Measurements from ENCODE around the gene KRT33B.
"Not testable (repeated sequence)": the region's sequence is repeated elsewhere in the genome, so short reads cannot be mapped to it uniquely, and the experiment has no call there.

Gene KRT33B

DNA sequence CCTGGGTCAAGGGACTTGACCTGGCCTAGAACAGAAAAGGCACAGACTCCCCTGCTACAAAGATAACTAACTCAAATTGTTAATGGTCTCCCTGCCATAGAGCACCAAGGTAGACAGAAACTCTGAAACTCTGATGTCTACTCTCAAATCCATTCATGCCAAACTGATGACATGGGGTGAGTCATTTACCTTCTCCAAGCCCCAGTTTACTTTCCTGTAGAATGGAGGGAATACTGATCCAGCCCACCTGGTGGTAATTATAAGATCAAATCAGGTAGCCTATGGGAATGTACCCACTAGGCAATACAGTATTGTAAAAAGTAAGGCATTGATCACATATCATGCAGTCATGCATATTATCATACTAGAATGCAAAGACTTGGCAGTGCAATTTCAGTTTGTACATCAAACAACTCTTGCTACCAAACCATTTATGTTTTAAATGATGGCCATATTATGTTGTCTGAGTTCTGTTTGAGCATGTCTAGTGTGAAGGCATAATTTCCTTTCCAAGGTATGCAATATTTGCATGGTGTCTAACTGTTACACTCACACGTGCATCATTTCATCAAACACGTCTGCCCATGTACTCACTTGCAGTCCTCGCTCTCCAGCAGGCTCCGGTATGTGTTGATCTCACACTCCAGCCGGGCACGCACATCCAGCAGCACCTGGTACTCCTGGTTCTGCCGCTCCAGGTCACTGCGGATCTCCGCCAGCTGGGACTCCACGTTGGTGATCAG, 24.8 kb upstream of the KRT33B start:
- no peak overlapping the region for H3K4me3 ChIP-seq (ENCODE audit: low read depth, low read length)
- DNase-seq (ENCODE audit: low read depth), result no peak

DNA sequence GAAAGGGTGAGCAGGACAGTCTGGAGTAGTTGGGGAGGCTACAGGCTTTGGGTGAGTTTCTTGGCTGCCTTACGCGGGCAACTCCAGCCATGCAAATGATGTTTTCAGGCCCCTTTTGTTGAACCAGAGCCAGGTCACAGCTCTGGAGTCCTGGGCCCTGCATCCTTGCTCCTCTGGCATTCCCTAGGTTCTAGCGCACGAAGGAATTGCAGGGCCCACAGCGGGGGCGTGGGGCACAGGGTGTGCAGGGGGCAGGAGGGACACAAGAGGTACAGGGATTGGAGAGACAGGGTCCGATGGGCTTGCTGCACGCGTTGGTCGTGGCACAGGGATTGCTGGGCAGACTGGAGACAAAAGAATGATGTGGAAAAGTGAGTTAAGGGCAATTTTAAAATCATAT, 24.2 kb upstream of the KRT33B start:
- DNase-seq (ENCODE audit: low read depth), result no peak
- no peak overlapping the region for H3K4me3 ChIP-seq (ENCODE audit: low read depth, low read length)

DNA sequence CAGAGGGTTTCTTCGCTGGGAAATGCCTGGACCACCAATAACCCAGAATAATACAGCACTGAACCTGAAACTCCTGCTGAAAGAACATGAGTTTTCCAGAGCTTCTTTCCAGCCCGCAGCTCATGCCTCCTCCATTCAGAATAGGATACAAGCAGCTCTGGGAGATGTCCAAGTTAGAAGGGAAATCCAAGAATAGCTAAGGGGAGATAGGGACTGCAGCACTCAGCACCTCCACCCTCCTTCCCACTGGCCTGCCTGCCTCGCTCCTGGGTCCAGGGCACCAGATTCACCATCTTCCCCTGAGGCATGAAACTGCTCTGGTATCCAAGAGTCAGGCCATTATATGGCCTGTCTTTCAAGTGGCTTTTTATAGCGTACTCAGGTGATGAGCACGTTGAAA, 23.7 kb upstream of the KRT33B start:
- no peak for DNase-seq (ENCODE audit: low read depth)

DNA sequence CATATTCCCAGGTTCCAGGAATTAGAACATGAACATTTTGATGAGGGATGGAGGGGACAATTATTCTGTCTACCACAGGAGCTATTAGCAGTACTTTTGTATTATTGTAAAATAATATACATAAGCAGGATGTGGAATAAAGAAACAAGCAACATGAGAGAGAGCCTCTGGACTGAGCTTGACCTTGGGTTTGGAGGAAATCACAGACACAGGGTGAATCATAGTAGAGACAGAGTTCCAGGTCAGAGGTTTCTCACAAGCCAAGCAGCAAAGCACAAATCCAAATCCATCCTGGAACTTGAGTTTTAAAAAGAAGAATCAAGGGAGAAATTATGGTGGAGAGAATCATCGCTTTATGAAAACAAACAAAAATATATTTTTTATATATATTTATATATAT, 22.7 kb upstream of the KRT33B start:
- no peak for DNase-seq (ENCODE audit: low read depth)
- H3K4me3 ChIP-seq (ENCODE audit: low read depth, low read length), result no peak overlapping the region

More for the DNA sequence above, 23.7 kb upstream of the KRT33B start:
- H3K4me3 ChIP-seq (ENCODE audit: low read depth, low read length), result no peak overlapping the region

DNA sequence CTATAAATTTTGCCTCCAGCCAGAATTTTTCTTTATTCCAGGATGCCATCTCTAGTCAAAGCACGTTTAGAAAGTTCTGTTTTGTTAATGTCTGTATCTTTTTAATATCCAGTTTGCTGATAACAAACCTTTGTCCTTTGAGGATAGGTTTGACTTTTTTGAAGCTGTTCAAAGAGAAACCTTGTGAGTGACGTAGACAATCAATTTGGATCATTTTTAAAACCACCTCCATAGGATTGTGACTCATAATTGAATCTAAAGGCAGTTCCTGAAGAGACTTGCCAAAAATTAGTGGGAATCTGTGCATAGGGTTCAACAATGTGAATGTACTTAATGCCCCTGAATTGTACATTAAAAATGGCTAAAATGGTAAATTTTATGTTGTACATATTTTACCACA, 21.9 kb upstream of the KRT33B start:
- no peak for DNase-seq (ENCODE audit: low read depth)
- H3K4me3 ChIP-seq (ENCODE audit: low read depth, low read length), result no peak overlapping the region

DNA sequence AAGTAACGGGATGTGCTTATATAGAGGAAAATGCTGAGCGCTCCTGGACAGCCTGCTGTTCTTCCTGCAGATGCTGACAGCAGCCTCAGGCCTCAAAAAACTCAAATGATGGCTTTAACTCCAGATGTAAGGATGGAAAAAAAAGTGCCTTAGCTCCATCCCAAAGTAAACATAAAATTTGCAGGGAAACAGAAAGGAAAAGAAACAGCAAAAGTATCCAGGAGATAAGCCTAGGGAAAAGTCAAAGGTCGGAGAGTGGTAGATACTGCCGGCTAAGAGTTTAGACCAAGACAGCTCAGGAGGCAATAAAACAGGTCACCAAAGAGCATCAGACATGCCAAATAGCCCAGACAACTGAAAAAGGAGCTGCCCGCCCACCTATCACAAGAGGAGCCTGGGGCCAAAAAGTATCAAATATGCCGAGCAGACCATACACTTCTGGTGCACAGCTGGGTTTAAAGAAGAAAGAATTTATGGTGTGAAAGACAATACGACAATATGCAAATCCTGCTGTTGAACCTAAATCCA, 20.9 kb upstream of the KRT33B start:
- no peak for DNase-seq (ENCODE audit: low read depth)

DNA sequence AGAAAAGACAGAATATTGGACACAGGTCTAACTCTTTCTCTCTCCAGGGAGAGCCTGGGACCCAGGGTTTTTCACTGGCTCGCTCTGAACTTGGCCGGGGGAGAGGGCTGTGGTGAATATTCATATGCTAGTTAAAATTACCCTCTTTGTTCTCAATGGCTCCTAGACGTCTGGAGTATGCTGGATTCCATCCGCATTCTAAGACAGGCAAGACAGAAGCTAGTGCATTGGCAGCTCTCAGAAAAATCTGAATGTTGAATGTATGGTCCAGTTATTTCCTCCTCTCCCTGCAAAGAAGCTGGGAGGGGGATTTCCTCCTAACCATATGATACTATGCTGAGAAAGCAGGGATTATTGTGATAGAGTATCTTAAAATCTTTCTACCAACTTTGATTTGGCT, 18.1 kb upstream of the KRT33B start:
- no peak overlapping the region for H3K4me3 ChIP-seq (ENCODE audit: low read depth, low read length)
- DNase-seq (ENCODE audit: low read depth), result no peak

More for the DNA sequence above, 20.9 kb upstream of the KRT33B start:
- no peak overlapping the region for H3K4me3 ChIP-seq (ENCODE audit: low read depth, low read length)

DNA sequence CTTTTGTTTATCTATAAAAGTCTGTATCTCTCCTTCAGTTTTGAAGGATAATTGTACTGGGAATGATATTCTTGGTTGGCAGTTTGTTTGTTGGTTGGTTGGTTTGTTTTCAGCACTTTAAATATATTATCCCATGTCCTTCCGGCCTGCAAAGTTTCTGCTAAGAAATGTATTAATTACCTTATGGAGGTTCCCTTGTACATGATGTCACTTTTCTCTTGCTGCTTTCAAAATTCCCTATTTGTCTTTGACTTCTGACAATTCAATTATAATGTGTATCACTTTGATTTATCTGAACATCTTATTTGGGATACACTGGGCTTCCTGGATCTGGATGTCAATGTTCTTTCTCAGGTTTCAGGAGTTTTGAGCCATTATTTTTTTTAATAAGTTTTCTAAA, 16.6 kb upstream of the KRT33B start:
- DNase-seq (ENCODE audit: low read depth), result no peak
- H3K4me3 ChIP-seq (ENCODE audit: low read depth, low read length), result no peak overlapping the region

DNA sequence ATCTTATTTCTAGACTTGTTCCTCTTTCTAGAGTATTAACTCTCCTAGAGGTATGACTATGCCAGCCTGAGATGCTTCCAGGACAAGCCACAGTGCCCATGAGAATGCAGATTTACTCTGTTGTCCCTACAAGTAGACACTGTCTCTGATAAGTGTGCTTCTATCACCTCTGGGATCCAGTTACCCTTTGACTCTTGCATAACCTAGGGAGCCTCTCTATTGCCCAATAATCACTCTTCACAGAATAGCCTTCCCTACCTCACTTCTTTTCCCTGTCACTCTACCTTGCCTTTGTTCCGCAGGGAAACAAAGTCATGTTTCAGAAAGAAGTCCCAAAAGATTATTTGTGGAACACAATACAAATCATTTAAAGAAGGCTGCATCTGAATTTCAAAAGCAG, 14.1 kb upstream of the KRT33B start:
- no peak for DNase-seq (ENCODE audit: low read depth)
- H3K4me3 ChIP-seq (ENCODE audit: low read depth, low read length), result no peak overlapping the region

DNA sequence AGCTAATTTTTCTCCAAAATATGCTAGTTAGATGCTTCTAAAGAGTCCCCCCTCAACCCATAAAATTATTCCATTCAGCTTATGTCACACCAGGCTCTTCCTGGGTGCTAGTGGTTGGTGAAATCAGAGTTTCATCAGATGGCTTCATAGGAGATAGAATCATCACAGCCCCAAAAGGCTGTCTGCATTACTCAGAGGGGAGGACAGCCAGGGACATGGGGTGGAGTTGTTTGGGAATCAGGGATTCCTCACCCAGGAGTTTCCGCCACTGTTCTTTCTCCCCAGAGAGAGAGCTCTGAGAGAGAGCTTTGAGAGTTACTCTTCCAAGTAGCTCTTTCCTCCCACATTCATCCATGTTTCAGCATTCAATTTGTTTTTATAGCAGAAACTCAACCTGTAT, 12.8 kb upstream of the KRT33B start:
- DNase-seq (ENCODE audit: low read depth), result no peak
- no peak overlapping the region for H3K4me3 ChIP-seq (ENCODE audit: low read depth, low read length)

DNA sequence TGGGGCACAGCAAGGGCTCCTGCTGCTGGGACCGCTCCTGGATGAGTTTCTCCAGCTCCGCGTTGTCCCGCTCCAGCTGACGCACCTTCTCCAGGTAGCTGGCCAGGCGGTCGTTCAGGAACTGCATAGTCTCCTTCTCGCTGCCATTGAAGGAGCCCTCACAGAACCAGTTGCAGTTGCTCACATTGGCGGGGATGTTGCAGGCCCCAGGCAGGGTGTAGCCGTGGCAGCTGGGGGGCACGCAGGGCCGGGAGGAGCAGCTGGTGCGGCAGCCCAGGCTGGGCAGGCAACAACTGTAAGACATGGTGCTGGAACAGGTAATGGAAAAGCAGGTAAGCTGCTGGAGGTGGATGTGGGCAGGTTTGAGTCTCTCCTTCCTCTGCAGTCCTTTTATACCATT, 12.3 kb upstream of the KRT33B start, which contains the start of gene KRT34:
Gene KRT34 (minus strand): TSS at position 364 of the 400 bp plus-strand sequence. CDS start 60 bp downstream, at position 304.
- not testable (repeated sequence) for DNase-seq (ENCODE audit: low read depth)

DNA sequence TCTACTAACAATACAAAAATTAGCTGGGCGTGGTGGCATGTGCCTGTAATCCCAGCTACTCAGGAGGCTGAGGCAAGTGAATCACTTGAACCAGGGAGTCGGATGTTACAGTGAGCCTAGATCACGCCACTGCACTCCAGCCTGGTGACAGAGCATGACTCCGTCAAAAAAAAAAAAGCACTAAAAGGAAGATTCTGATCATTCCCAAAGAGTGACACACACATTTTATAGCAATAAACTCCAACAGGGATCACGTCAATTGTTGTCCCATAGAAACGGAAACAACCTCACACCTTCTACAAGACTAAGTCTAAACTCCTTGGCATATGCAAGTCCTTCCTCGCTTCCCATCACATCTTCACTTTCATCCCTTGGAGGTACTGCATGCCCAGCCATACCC, 10.5 kb upstream of the KRT33B start:
- DNase-seq (ENCODE audit: low read depth), result peak; percentile 34
- not testable (repeated sequence) for H3K4me3 ChIP-seq (ENCODE audit: low read depth, low read length)

More for the DNA sequence above, 12.3 kb upstream of the KRT33B start, which contains the start of gene KRT34:
- not testable (repeated sequence) for H3K4me3 ChIP-seq (ENCODE audit: low read depth, low read length)

DNA sequence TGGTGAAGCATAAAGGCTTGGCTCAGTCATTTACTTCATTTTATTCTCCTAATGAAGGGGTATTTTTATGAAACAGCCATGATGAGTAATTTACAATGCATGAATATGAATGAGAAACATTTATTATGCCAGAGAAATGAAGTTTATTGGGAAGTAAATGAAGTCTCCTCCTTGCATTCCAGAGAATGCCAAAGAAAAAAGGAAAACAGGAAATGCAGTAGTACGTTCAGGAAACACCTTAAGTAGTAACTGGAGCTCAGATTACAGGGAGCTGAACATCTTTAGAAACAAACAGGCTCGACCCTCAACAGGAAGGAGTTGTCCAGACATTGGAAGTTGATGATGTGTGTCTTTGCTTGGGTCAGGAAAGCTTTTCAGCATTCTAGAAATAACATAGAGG, 7.9 kb upstream of the KRT33B start:
- no peak overlapping the region for H3K4me3 ChIP-seq (ENCODE audit: low read depth, low read length)
- DNase-seq (ENCODE audit: low read depth), result no peak

DNA sequence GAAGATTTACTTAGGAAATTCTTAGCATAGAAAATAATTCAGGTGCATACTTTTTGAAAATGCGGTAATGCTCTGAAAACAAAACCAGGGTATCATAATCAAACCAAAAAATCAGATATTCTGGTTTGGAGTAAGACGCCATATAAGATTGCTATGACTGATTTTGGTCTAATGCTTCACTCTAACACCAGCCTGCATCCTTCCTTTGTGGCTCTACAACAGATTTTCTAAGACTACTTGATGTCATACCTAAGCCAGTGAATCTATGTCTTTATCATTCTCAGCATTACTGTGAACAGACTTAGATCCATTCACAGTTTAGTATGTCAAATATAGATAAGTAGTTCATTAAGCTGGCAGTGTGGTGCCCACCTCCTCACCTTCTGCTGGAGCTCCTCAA, 590 bp downstream of the KRT33B start:
- DNase-seq (ENCODE audit: low read depth), result no peak
- H3K4me3 ChIP-seq (ENCODE audit: low read depth, low read length), result no peak overlapping the region

DNA sequence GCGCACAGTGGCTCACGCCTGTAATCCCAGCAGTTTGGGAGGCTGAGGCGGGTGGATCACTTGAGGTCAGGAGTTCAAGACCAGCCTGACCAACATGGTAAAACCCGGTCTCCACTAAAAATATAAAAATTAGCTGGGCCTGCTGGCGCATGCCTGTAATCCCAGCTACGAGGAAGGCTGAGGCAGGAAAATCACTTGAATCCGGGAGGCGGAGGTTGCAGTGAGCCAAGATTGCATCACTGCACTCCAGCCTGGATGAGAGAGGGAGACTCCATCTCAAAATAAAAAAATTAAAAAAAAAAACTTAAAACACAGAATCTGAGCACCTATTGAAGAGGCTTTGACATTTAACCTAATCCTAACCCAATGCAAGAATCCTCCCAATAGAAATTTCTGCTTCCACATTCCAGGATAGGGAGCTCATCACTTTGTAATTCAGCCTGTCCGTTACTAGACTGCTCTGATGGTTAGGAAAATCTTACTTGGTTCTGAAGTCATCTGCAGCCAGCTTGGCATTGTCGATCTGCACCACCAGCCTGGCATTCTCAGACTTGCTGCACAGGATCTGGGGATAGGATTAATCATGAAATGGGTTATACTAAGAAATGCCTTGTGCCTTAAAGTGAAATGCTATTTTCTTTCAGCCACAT, 2.1 kb downstream of the KRT33B start:
- no peak for DNase-seq (ENCODE audit: low read depth)
- no peak overlapping the region for H3K4me3 ChIP-seq (ENCODE audit: low read depth, low read length)

DNA sequence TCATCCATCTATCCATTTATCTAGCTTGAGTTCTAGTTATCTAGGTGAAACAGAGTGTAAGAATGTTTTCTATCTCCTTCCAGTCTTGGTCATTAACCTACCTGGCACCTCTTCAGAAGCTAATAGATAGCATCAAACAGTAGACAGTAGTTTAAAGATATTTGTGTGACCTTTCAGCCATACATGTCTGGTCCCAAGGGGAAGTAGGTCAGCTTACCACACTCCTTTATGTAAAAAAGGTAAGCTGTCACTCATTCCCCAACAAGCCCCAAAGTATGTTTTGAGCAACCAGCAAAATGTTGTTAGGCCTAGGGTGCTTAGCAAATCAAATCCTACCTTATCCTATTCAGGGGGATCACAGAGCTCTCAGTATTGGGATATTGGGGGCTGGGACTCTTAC, 3.5 kb downstream of the KRT33B start:
- H3K4me3 ChIP-seq (ENCODE audit: low read depth, low read length), result no peak overlapping the region
- no peak for DNase-seq (ENCODE audit: low read depth)

DNA sequence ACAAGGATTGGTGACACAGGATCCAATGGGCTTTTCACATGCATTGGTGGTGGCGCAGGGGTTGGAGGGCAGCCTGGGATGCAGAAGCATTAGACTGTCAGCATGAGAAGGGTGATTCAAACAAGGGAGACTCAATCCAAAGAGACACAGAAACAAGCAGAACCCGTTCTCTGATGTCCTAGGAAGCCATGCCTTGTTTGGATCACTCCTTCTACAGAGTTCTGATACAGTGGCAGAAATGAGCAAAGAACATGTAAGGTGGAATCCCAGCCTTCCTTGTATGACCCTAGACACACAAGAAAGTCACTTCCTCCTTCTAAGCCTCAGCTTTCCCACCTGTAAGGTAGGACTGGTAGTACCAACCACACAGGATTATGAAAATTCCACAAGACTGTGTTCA, 5.7 kb downstream of the KRT33B start:
- H3K4me3 ChIP-seq (ENCODE audit: low read depth, low read length), result no peak overlapping the region
- no peak for DNase-seq (ENCODE audit: low read depth)

DNA sequence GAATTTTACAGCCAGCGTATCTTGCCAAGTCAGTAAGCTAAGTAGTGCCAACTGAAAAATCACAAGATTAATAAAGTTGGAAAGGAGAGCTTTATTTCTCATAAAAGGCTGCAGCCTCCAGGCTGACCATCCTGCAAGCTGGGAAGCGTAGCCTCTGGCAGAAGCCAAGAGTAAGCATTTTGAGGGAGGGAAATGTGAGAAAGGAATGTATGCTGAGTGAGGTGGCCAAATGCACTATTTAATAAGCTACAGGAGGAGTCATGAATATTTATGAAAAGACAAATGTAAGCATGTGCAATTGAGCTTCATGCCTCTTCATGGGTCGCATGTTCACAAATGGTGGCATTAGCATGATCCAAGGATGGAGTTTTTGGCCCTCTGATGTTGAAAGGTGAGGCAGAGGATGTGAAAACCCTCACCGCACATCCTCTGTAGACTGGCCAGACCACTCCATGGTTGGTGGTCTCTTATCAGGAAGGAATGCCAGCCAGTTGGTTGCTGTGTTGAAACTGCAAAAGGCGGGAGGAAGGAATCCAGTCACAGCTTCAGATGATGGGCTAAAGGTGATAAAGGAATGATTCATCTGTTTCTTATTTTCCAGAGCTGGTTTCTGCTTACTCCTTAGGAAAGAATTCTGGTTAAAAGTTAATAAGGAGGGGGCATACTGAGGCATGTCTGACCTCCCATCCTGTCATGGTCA, 9.2 kb downstream of the KRT33B start:
- no peak overlapping the region for H3K4me3 ChIP-seq (ENCODE audit: low read depth, low read length)
- DNase-seq (ENCODE audit: low read depth), result no peak

DNA sequence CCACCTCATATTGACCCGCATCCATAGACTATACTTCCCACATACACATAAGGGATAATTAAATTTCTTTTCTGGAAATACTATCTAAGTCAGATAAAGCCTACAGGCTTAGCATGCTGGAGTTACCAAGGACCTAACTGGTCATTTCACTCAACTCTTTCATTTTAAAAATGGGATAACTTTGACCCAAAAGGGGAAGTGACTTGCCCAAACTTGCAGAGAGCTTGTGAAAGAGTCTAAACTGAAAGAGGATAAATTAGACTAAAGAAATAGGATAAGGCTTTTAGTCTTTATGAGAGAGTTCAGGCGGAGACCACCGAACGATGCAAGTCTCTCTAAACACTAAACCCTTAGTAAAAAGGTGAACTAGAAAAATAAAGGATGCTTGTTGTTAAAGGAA, 15.1 kb downstream of the KRT33B start:
- H3K4me3 ChIP-seq (ENCODE audit: low read depth, low read length), result no peak overlapping the region
- DNase-seq (ENCODE audit: low read depth), result no peak

DNA sequence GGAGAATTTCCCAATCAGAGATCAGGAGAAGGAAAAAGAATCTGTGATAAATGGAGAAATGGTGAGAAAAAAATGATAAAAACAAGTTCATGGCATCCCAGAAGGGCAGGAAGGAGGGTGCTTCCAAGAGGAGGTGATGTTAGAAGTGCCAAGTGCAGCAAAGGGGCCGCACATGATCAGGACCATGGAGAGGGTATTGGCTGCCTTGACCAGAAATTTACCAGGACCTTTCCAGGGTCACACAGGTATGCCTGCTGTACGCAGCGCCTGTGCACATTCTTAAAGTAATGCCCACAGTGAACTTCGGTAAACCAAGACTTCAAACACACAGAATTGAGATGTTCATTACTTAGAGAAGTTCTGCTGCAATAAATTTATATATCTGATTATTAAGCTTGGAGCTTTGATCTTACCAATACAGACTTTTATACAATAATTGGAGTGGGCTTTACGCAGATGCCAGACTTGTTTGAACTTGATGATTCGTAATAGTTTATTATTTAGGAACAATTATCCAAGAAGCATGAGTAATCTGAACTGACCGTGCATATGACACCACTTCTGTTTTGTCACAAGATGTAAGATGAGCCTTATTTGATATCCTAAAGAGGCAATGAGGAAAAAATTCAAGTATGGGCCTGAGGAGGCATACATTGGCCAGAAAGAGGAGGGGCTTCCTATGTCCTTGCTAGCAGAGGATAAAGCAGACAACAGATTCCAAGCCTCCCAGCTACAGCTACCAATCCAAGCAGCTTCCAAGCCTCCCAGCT, 16.8 kb downstream of the KRT33B start:
- no peak for DNase-seq (ENCODE audit: low read depth)

More for the DNA sequence above, 16.8 kb downstream of the KRT33B start:
- H3K4me3 ChIP-seq (ENCODE audit: low read depth, low read length), result no peak overlapping the region
